ENCODE data around the gene SPTBN2.
"Not testable (repeated sequence)": the region's sequence is repeated elsewhere in the genome, so short reads cannot be mapped to it uniquely, and the experiment has no call there.

SPTBN2 gene

GRCh38 chr11:66728693-66729385 lies at the start of gene SPTBN2:
TSS of gene SPTBN2 (minus strand) at chr11:66729216. CDS start at chr11:66721240, 7,976 bp downstream.
- no peak for FAIRE-seq

GRCh38 chr11:66768818-66769217 lies 39.8 kb upstream of the SPTBN2 start:
- no peak for FAIRE-seq

DNA sequence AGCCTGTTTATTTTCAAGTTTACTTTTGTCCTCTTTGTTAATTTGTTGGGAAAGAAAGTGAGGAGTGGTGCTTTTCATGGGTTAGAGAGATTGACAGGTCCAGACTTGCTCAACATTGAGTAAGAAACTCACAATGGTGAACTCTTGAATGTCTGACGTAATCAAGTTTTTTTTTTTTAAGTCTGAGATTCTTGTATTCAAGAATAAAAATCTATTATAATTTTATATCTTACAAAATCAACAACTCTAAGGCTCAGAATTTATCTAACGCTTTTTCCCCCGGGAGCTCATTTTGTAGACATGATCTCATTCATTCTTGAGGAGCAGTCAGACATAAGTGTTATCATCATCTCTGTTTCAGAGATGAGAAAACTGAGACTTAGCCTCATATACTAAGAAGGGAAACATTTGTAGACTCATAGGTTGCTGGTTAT lies 39.1 kb upstream of the SPTBN2 start:
- FAIRE-seq = no peak

DNA sequence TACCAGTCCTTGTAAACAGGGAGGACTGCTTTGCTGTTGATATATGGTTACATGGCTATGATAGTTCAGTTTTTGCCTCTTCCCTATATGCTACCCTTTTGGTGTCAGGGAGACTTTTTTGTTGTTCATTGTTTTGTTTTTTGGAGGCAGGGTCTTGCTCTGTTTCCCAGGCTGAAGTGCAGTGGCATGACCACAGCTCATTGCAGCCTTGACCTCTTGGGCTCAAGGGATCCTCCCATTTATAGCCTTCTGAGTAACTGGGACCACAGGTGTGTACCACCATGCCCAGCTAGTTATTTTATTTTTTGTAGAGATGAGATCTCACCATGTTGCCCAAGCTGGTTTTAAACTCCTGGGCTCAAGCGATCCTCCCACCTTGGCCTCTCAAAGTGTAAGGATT lies 38.6 kb upstream of the SPTBN2 start:
- FAIRE-seq = no peak

GRCh38 chr11:66766681-66767080 lies 37.7 kb upstream of the SPTBN2 start:
- no peak for FAIRE-seq

DNA sequence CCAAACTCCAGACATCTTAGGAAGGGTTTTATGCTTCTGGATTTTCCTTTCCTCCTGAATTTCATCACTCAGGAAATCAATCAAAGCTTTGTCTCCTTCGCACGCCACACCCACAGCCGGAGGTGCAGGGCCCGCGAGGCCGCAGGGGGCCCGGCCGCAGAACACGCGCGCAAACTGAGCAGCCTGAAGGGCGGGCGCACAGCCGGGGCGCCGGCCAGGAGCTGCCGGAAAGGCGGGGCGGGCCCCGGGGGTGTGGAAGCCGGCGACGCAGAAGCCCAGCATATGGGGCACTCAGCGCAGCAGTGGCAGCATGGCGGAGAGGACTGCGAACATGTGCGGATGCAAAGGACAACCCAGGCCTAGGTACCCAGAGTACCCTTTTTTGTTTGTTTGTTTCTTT lies 33.1 kb upstream of the SPTBN2 start:
- no peak for FAIRE-seq

DNA sequence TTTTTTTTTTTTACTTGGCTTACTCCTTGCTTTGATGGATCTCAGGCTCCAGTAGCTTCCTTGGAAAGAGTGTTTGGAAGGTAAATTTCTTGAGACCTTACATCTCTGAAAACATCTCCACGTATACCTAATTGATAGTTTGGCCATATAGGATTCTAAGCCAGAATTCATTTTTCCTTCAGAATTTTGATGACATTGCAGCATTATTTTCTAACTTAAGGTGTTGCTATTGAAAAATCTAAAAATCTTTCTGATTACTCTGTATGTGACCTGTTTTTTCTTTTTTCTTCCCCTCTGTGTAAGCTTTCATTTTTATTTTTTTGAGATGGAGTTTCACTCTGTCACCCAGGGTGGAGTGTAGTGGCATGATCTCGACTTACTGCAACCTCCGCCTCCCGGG lies 23.1 kb upstream of the SPTBN2 start:
- FAIRE-seq = no peak

DNA sequence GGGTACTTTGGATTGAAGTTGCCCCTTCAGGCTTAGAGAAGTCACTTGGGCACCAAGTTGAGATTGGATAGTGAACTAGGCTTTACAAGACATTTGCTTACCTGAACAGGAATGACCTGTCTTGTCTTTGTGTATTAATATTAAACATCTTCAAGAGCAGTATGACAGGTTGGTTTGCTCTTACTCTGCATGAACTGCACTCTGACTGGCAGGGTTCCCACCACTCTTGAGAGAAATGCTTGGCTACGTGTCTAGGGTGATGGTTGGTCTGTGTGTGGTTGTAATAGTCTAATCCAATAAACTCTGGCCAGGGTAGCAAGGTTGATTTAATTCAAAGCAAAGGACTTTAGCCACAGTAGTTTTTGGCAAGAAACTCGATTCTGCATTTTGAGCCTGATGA lies 20.1 kb upstream of the SPTBN2 start:
- FAIRE-seq = no peak

GRCh38 chr11:66747480-66747879 lies 18.5 kb upstream of the SPTBN2 start:
- FAIRE-seq = no peak

DNA sequence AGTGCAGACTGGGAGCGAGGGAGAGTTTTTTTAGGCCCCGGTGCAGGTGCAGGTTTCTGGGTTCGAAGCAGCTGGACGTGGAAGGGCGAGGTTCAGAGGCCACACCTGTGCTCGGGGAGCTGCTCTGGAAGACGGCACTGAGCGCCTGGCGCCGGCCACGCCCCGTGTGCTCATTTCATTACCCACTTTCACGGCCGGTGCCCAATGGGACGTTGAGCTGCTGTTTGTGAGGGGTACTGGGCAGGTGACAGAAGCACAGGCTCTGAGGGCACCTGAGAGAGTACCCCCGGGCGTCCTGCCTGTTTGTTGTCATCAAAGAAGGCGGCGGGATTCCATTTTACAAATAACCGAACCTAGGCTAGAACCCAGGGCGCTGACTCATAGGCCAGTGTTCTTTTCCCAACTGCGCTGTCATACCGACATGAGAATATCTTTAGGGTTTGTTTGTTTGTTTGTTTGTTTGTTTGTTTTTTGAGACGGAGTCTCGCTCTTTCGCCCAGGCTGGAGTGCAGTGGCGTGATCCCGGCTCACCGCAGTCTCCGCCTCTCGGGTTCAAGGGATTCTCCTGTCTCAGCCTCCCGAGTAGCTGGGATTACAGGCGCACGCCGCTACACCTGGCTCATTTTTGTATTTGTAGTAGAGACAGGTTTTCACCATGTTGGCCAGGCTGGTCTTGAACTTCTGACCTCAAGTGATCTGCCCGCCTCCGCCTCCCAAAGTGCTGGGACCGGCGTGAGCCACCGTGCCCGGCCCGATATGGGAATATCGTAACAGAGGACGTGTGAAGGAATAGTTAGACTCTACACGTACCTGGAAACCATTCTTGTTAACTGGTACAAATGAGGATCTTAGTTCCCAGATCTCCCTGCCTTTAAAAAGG lies 16.6 kb upstream of the SPTBN2 start:
- FAIRE-seq = no peak

GRCh38 chr11:66744485-66745355 lies 15.7 kb upstream of the SPTBN2 start:
- no peak for FAIRE-seq

GRCh38 chr11:66743271-66743968 lies 14.4 kb upstream of the SPTBN2 start:
- no peak for FAIRE-seq

GRCh38 chr11:66741153-66741552 lies 12.1 kb upstream of the SPTBN2 start:
- FAIRE-seq = no peak

GRCh38 chr11:66739983-66740382 lies 11.0 kb upstream of the SPTBN2 start:
- FAIRE-seq = no peak

DNA sequence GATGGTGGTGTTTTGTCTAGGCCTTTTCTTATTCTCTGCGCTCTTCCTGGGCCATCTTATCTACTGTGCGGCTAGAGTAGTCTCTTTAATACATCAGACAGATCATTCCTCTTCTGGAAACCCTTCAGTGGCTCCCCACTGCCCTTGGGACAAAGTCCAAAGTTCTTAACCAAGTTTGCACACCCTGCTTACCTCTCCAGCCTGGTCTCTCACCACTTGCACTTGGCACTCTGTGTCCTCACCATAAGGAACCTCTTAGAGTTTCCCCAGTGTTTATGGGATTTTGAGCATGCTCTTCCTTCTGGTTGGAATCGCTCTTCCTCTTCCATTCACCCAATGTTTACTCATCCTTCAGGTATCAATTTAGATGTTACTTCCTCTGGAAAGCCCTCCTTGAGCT lies 5.2 kb upstream of the SPTBN2 start:
- no peak for FAIRE-seq

GRCh38 chr11:66729447-66729846 lies 431 bp upstream of the SPTBN2 start:
- FAIRE-seq = no peak

DNA sequence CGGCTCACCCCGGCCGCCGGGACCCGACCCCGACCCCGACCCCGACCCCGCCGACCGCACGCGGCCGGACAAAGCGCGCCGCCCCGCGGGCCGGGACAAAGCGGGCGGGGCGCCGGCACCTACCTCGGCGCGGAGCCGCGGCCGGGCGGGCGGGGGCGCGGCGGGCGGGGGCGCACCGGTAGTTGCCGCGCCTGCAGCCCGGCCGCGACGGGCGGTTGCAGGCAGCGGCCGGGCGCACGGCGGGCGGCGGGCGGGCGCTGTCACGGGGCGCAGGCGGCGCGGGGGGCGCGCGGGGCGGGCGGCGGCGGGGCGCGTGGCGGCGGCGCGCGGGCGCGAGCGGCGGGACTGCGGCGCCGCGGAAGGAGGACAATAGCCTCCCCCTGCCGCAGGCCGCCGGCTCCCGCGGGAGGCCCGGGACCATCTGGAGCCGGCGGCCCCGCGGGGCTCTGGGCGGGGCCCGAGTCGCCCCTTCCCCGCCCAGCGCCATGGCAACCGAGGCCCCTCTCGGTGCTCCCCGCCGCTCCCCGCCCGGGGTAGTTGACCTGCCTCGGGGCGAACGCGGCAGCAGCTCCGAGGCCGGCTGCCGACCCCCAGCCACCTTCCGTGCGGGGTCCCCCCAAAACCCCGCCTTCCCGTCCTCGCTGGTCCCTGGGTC lies 851 bp downstream of the SPTBN2 start:
- FAIRE-seq = no peak

- FAIRE-seq = no peak
These were observed 1.6 kb downstream of the SPTBN2 start for GRCh38 chr11:66727282-66728037.

DNA sequence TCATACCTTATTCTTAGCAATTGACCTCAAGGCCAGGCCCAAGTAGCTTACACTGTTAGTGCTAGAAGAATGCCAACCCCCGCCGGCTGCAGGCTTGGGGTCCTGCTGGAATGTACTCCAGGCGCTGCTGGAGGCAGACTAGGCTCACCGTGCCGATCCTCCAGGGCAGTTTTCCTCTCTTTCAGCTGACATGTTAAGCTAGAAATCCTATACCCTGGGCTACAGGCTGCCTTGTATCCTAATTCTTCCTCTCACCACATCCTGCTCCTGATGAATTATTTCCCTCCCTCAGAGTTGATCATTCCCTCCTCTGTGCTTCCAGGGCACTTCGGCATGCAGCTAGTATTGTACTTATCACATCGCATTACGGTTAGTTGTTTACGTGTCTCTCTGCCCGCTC lies 3.4 kb downstream of the SPTBN2 start:
- no peak for FAIRE-seq

DNA sequence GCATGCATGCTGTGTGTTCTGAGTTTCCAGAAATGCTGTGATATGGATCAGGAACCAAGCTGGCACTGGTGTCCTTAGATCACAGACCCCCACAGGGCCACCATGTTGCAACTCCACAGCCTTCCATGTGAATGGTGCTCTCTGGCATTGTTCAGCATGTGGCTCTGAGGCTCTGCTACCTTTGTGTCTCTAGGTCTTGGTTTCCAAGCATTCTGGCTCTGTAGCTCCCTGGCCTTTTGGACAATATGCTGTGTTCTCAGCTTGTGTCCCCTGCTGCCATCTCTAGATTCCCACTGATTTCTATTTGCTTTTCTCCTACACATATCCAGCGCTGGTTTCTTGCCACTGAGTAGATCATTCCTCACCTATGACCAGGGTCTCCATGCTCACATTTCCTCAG lies 3.9 kb downstream of the SPTBN2 start:
- no peak for FAIRE-seq

DNA sequence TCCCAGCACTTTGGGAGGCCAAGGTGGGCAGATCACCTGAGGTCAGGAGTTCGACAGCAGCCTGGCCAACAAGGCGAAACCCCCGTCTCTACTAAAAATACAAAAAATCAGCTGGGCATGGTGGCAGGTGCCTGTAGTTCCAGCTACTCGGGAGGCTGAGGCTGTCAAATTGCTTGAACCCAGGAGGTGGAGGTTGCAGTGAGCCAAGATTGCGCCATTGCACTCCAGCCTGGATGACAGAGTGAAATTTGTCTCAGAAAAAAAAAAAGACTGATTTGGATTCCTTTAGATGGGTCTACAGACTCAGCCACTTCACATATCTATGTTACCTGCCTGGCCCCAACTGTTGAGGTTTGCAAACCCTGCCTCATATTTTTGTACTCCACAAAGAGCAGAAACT lies 4.8 kb downstream of the SPTBN2 start:
- FAIRE-seq = not testable (repeated sequence)

Data from TTC549 (cell line).